ENCODE data around the gene CORO7.

CORO7 gene

GRCh38 chr16:4384509-4384942 lies 31.9 kb downstream of the CORO7 start:
- no peak for DNase-seq (ENCODE audit: low spot score)

GRCh38 chr16:4383591-4384444 lies 32.6 kb downstream of the CORO7 start:
- DNase-seq (ENCODE audit: low spot score) = no peak

- no peak for DNase-seq (ENCODE audit: low spot score)
Measured at GRCh38 chr16:4382795-4383357, 33.5 kb downstream of the CORO7 start.

GRCh38 chr16:4381935-4382794 lies 34.2 kb downstream of the CORO7 start:
- no peak for DNase-seq (ENCODE audit: low spot score)

- peak; percentile 77 for DNase-seq (ENCODE audit: low spot score)
Measured at GRCh38 chr16:4381072-4381934, 35.1 kb downstream of the CORO7 start.

GRCh38 chr16:4380119-4381063 lies 36.0 kb downstream of the CORO7 start:
- DNase-seq (ENCODE audit: low spot score) = no peak

- DNase-seq (ENCODE audit: low spot score) = no peak
Measured at GRCh38 chr16:4378999-4379690, 37.3 kb downstream of the CORO7 start.

- DNase-seq (ENCODE audit: low spot score) = no peak
Measured at GRCh38 chr16:4378161-4378666, 38.2 kb downstream of the CORO7 start.

- peak; percentile 40 for DNase-seq (ENCODE audit: low spot score)
Measured at GRCh38 chr16:4377573-4378154, 38.7 kb downstream of the CORO7 start.

- no peak for DNase-seq (ENCODE audit: low spot score)
Measured at GRCh38 chr16:4376893-4377572, 39.4 kb downstream of the CORO7 start.

GRCh38 chr16:4376126-4376892 lies 40.1 kb downstream of the CORO7 start:
- DNase-seq (ENCODE audit: low spot score) = peak; percentile 84

- no peak for DNase-seq (ENCODE audit: low spot score)
Measured at GRCh38 chr16:4375717-4376116, 40.7 kb downstream of the CORO7 start.

- DNase-seq (ENCODE audit: low spot score) = peak; percentile 57
Measured at GRCh38 chr16:4373909-4374742, 42.3 kb downstream of the CORO7 start.

GRCh38 chr16:4373356-4373908 lies 43.0 kb downstream of the CORO7 start:
- DNase-seq (ENCODE audit: low spot score) = no peak

- no peak for DNase-seq (ENCODE audit: low spot score)
Measured at GRCh38 chr16:4372578-4373355, 43.6 kb downstream of the CORO7 start.
